ENCODE data around the gene TPH2.
A peak's percentile ranks its signal among the peaks of the same experiment; 100 is the strongest.

Gene TPH2

DNA sequence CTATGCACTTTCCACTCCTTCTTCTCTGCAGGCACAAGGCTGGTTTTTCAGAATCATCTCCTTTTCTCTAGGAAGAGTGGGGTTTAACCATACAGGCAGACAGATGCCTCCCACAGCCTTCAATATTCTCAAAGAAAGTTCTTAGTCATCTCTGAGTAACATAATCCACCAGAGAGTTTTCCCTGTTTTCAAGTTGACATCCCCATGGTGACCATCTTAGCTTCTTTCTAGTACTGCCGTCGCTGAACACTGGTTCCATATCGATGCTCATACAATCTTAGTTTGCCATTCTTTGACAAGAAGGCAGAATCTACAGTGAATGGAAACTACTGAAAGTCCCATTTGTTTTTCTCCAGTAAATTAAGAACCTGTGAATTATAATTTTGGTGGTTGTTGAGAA lies 28.6 kb downstream of the TPH2 start:
- no peak for FAIRE-seq

DNA sequence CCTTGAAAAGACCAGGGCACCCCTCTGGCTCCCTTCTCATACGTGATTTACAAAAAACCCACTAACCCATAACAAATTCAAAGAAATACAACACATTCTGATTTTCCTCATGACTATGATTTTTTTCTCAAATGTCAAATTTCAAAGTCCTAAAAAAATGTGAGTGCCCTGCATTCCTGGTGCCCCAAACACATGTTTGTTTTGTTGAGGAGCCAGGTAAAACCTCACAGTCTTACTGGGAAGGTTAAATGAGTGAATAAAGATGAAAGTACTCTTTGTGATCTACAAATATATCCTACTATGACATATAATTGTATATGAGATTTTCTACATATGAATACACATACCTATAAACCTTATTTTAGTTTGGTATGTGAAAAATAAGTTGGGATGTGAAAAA lies 30.7 kb downstream of the TPH2 start:
- no peak for FAIRE-seq

DNA sequence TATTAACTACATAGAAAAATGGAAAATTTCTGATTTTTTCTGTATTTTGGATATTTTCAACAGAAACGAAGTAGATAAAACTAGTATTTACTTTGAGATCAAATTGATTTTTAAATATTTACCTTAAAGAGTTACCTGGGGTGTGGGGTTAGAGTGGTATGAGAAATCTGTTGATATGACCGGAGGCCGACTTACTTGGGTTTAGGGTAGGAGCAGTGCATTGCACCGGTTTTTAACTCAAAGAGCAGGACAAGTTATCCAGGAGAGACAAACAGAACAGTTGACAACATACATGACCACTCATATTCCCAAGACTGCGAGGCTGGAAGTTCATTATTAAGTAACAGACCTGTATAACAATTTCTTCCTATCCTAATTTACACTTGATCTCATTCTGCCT lies 31.4 kb downstream of the TPH2 start:
- FAIRE-seq: no peak

DNA sequence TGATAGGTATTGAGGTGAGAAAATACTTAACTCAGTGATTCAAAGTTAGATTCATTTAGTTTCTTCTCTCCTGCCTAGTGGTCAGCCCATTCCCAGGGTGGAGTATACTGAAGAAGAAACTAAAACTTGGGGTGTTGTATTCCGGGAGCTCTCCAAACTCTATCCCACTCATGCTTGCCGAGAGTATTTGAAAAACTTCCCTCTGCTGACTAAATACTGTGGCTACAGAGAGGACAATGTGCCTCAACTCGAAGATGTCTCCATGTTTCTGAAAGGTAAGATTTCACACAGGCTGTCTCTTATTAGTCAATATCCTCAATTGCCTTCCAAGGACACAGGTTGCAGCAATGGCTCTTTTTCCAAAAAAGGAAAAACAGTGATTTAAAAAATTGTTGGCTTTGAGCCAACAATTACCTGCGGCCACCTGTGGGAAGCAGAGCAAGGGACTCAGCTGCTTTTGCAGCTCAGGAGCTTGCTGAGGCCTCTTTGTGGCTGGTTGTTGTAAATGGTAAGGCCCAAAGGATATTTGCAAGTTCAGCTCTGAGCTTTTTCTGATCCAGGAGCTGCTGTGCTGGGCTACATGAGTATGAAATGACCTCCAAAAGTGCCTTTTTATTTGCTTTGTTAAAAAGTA lies 33.9 kb downstream of the TPH2 start:
- no peak for FAIRE-seq

DNA sequence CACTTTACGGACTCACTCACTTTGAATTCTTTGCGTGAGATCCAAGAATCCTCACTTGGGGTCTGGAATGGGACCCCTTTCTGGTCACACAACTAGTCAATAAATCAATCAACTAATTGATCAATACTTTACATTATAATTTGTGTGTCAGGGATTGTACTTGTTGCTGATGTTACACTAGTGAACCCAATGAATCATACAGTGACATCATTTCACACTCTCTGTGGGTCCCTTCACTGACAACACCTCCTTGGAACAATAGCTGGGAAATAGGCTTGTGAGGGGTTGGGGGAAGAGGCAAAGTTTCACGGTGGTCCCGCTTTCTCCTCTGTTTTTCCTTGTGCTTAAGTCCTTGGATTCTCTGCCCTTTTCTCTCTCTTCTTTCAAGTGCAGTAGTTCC lies 35.0 kb downstream of the TPH2 start:
- FAIRE-seq: no peak

DNA sequence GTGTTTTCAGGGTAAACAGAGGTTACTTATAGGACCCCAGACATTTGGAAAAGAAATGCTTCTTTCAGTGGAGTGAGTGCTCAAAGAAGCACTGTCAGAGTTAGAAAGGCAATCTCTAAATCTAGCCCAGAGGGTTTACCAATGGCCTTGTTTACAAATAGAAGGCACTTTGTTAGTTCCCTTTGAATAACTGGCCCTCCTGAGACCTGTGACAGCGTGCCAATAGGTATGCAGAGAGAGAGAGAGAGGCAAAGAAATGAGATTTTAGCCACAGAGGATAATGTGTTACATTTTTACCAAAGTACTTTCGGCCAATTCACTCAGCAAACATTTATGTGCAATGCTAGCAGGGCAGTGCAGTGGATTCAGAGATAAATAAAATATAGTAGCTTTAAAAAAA lies 41.9 kb downstream of the TPH2 start:
- FAIRE-seq: no peak

DNA sequence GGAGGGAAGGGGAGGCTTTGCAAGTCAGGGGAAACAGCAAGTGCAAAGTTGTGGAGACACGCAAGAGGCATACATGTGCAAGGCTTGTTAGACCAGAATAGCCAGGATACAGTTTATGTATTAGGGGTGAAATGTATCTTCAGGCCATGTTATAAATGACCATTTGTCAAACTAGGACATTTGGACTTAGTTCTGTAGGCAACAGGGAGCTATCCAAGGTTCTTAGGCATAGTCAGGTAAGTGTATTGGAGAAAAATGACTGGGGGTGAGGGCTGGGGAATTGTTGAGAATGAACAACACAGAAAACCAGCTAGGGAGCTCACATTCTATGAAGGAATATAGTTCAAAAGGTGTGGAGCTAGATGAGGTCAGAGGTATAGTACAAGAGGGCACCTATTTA lies 42.5 kb downstream of the TPH2 start:
- no peak for FAIRE-seq

DNA sequence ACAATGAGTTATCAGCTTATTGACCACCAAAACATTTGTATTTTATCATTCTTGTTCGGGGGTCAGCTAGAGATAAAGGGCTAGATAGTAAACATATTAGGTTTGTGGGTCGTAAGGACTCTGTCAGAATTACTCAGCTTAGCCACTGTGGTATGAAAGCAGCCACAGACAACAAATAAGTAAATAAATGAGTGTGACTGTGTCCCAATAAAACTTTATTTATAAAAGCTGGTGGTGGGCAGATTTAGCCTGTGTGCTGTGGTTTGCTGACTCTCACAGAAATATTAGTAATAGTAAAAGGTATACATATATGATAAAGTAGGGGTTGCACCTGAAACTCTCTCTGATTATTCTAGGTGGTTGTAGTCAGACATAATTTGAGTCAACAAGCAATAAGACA lies 56.1 kb downstream of the TPH2 start:
- no peak for FAIRE-seq

DNA sequence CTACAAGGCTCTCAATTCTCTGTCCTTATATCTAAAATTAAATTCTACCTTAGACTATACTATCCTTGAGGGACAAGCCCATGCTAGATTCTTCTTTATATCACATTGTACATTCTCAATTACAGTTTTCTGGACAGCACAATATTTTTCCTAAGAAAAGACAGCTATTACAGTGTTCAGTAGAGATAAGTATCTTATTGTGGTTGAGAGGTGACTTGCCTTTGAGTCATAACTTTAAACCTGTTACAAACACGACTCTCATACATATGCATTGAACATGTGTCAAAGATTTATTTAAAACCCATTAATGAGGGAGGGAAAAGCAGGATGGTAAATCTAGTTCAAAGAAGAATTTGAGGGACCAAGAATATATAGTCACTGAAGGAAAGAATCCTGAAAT lies 61.1 kb downstream of the TPH2 start:
- FAIRE-seq: no peak

DNA sequence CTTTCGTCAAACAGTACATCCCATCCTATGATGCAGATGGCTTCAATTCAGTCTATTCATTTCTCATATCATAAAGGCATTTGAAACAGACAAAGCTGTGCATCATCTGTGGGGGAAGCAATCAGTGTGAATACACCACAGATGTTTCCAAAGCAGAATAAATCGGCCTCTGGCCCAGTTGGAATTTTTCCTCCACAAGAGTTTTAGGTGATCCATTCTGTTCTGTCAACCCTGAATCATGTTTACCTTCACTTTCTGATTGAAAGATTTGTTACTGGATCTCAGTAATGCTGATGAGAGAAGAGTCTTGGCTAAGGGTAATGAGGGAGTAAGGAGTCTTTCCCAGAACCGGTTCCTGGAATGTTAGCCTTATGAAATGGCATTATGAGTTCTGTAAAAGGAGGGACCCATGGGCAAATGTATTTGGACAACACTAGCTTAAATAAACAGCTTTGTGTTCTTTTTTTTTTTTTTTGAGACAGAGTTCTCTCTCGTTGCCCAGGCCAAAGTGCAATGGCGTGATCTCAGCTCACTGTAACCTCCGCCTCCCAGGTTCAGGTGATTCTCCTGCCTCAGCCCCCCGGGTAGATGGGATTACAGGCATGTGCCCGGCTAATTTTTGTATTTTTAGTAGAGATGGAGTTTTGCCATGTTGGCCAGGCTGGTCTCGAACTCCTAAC lies 62.5 kb downstream of the TPH2 start:
- FAIRE-seq: no peak

DNA sequence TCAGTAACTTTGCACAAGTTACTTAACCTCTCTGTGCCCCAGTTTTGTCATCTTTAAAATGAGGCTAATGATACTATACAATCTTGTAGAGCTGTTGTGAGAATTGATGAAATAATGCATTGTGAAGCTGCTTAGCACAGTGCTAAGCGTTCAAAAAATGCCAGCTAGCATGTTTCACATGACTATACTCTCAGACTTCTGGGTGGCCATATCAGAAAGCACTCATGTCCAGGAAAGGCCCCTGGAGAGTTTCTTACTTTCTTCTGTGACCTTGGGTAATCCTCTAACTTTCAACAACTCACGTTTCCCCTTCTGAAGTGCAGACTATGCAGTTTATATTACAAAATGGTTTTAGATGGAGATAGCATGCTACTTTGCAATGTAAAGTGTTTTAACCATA lies 68.1 kb downstream of the TPH2 start:
- no peak for FAIRE-seq

DNA sequence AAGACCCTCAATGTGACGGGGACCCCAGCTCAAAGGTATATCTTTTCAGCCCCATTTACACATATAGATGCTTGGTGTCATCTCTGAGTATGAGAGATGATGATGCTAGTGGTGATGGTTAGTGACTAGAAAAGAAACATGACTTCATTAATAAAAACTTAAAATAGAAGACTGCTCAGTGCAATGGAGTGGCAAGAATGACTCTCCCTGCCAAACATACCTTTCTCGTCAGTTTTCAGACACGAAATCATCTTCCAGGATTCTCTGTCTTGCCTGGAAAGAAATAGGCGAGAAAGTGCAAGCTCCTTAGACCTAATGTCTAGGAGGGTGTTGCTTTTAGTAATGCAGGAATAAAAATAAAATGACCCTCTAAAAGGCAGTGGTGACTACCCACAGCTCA lies 71.7 kb downstream of the TPH2 start:
- no peak for FAIRE-seq

DNA sequence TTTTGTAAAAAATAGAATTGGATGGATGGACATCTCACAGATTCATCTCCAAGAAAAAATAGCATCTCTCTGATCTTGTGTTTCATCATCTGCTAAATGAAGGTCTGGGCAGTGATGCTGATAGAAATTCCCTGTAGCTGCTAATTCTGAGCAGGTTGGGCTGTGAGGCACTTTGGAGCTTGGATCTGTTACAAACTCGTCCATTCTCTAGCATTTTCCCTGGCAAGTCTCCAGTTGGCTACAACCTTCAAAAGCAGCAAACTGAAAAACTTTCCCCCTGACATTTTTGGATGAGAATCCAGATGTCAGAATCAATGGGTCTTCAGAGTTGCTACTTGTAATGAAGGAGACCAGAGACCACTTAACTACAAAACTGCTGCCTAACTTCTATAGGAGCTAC lies 72.7 kb downstream of the TPH2 start:
- FAIRE-seq: no peak

DNA sequence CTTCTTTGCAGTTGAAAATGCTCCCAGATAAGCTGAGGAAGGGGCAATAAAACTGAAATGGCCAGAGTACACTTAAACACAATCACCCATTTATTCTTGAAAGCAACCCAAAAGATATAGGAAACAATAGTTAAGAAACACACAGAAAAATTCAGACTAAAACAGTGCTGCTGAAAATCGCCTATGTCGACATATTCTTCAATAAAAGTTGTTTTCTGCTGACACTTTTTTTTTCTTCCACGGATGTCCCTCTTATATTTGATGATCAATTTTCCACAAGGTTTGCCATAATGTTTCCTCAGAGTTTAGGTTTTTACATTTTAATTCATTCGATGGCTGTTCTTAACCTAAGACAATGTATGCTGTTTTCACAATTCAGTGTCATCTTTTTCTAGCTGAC lies 74.2 kb downstream of the TPH2 start:
- FAIRE-seq: no peak

DNA sequence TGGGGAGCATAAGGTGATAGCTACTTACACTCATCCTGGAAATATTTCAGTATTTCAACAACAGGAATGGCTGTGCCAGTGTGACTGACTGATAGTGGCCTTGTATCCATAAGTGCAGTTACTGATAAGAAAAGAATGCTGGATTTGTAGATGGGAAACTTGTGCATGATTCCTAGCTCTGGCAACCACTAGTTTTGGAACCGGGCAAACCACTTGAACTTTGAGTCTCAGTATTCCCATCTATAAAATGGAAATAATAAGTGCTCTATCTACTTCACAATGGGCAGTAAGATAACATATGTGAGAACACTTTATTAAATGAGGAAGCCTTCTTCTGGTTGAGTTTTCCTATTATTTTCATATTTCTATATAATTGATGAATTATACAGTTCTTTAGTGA lies 77.2 kb downstream of the TPH2 start:
- FAIRE-seq: no peak

DNA sequence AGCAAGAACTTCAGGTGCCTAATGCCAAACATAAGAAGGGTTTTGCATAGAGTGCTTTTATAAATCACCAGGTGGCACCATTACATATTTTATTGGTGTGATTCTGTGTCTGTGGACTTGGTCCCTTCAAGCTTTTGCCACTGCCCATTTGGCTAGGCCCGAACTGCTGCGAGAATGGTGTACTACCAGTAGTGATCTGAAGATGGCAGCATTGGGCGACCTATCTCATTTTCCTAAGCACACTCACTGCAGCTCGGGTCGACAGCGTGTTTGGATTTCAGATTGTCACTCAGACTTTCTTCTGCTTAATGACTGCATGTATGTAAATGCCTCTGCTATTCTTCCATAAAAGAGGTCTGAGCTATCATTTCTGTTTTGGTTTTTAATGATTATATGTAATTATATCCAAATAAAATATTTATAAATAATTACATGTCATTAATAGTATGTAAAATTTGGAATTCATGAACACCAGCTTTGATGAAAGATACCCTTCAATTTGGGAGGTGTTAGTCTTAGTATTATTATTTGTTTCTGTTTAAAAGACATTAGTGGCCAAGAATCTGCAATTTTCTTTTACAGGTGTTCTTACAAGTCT lies 78.5 kb downstream of the TPH2 start:
- FAIRE-seq: peak; percentile 92

DNA sequence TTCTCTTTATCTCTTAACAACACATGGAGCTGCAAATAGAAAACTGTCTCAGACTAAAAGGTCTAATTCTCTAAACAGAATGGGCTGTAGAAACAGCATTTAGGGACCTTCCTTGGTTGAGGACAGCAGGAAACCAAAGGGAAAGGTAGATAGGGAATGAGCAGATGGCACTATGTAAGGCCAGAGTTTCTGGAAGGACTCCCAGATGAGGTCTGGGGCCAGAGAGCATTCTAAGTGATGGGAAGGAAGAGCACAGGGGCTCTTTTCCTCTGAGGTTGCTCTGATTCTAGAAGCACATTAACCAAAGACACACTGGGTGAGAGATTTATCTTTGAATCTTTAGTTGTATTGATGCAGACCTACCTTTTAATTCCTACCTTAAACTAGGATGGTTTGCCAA lies 79.4 kb downstream of the TPH2 start:
- FAIRE-seq: no peak

DNA sequence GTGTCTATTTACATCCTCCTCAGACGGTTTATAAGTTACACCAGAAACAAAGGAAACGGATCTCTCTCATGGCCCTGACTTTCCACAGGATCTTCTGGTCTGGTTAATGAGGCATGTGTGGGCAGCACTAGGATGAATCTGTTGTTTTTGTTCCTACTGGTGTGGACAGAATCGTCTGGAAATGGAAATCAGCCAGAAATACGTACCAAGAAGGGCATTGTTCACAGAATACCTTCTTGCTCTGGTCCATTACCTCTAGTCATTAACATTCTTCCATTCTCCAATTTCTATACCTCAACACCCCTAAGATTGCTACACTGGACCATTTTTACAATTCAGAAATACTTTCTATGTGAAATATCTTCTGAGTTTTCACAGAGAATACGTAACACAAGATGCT lies 86.0 kb downstream of the TPH2 start:
- FAIRE-seq: no peak

DNA sequence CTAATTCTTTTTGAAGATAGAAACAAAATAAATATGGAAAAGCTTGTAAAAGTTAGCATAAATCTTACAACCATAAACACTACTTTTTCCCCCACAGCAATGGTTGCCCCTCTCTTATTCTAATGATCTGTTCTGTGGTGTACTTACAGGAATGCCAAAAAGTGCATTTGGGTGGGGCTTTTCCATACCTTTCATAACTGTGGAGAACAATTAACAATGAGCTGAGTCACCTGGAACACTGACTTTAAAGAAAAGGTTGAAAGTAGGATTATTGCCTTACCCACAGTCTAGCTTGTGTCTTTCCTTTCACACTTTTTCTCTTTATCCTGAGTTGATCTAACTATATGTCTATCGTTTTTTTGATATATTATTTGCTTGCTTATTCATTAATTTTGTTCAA lies 86.9 kb downstream of the TPH2 start:
- no peak for FAIRE-seq

DNA sequence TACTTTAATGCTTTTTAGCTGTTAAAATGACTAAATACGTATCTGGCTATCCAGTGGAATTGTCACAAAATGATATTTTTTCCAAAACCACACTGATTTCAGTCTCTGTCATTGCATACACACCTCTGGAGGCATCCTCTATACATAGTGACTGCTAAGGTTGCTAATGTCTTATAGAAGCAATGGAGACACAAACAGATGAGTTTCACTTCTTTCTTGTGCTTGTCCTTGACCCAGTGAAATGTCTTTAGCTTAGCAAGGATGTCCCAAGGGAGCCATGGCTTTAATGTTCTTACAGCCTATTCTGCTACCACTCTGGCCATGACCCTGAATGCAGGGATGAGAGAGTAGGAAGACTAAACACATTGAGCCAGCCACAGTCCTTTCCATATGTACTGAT lies 90.3 kb downstream of the TPH2 start:
- FAIRE-seq: no peak

DNA sequence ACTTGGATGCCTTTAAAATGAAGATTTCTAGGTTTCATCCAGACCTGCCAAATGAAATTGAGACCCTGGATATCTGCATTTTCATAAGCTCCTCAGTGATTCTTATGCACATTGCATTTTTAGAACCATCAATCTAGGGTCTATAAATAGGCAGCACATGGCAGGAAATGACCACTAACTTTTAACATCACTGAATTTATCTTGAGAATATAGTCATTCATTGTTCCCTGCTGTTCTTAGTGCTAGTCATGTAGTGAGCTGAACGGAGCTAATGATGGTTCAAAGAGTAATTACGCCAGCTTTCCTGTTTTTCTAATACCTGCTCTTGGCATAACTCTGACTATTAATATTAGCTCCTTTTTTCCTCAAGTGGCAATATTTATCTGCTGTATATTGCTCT lies 91.6 kb downstream of the TPH2 start:
- FAIRE-seq: no peak

DNA sequence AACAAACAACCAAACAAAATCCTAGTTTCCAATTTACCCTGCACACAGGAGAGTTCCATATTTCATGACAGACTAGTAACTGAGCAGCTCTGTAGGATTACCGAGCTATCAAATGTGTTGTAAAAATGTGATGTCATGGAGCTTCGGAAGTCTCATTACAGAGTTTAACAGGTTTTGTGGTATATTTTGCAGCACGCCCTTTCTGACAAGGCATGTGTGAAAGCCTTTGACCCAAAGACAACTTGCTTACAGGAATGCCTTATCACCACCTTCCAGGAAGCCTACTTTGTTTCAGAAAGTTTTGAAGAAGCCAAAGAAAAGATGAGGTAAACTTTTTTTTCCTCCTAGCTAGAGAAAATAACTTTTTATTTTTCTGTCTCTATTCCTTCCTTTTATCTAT lies 92.4 kb downstream of the TPH2 start:
- FAIRE-seq: no peak

DNA sequence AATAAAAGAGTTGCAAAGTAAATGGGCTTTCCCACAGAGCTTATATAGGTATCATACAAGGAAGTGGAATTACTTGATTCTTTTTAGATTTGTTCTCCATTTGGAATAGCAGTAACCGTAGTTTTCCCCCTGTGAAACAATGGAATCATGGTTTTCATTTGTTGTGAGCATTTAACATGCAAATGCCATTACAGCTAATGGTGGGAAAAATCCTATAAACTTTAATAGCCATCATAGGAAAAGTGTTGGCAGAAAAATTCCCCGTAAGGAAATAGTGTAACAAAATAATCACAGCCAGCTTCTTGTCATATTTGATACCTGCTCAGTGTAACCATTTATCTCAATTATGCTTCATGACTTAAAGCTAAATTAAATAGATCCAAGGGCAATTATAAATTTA lies 95.3 kb downstream of the TPH2 start:
- no peak for FAIRE-seq

DNA sequence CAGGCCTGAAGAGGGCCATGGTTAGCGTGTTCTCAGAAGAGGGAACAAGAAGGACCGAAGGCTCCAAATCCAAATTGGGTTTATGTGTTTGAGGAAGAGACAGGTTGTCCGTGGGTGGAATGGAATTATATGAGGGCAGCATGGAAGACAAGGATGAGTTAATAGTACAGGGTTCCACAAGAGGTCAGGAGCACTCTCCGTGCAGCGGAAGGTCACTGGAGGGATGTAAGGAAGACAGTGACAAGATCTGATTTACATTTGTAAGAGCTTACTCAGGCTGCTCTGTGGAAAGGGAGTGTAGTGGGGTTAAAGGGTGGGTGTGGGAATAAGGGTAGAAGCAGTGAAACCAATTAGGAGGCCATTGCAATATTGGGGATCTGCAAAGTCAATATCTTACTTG lies 97.0 kb downstream of the TPH2 start:
- FAIRE-seq: no peak

DNA sequence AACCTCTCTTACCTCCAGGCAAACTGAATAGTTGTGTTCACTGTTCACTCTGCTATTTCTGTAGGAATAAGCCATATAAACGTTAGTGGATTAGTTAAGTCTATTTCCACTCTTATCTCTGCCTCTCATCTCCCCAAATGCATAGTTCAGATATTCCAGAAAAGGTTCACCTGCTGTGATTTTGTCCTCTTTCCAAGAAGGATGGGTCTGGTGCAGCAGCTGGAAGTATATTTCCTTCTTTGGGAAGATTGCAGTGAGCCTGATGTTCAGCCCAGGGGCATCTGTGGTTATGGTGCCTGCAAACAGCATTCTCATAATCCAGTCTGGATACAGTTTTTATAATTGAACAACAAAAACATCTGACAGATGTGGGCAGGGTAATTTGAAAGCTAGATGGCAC lies 97.7 kb downstream of the TPH2 start:
- no peak for FAIRE-seq
